Activated T-cell treated with anti-CD3 and anti-CD28 coated beads for 48 hours (primary cell): Measurements from ENCODE around the gene RAMP3.

ENCODE experiments used
- DNase-seq: peaks from one replicate; pipeline ENCODE4 v3.0.0-alpha.2; 2020; ENCODE audit warnings: low read depth

RAMP3 gene

GRCh38 chr7:45223728-45224630 is 66.4 kb downstream of the RAMP3 start:
- no peak for DNase-seq

- DNase-seq: no peak
Observed at GRCh38 chr7:45224832-45225231, 67.2 kb downstream of the RAMP3 start.

GRCh38 chr7:45225311-45225947 is 67.8 kb downstream of the RAMP3 start:
- no peak for DNase-seq

GRCh38 chr7:45225948-45226335 is 68.4 kb downstream of the RAMP3 start:
- DNase-seq: no peak

GRCh38 chr7:45229156-45229920 is 71.7 kb downstream of the RAMP3 start:
- DNase-seq: no peak

- no peak for DNase-seq
Observed at GRCh38 chr7:45230083-45230482, 72.5 kb downstream of the RAMP3 start.

- no peak for DNase-seq
Observed at GRCh38 chr7:45230611-45231165, 73.1 kb downstream of the RAMP3 start.

- no peak for DNase-seq
Observed at GRCh38 chr7:45233249-45233775, 75.7 kb downstream of the RAMP3 start.
